ENCODE measurements around the gene ZNF195. TPM values are rescaled to one million over a fixed set of nuclear protein-coding genes. Genes with fewer than 3 reads are reported as not detected.
"Not testable (repeated sequence)": the region's sequence is repeated elsewhere in the genome, so short reads cannot be mapped to it uniquely, and the experiment has no call there.

ZNF195 gene
- polyA plus RNA-seq, 1 of the 3 experiments (the other 2 are of a cell fraction), result 13.2 TPM

DNA sequence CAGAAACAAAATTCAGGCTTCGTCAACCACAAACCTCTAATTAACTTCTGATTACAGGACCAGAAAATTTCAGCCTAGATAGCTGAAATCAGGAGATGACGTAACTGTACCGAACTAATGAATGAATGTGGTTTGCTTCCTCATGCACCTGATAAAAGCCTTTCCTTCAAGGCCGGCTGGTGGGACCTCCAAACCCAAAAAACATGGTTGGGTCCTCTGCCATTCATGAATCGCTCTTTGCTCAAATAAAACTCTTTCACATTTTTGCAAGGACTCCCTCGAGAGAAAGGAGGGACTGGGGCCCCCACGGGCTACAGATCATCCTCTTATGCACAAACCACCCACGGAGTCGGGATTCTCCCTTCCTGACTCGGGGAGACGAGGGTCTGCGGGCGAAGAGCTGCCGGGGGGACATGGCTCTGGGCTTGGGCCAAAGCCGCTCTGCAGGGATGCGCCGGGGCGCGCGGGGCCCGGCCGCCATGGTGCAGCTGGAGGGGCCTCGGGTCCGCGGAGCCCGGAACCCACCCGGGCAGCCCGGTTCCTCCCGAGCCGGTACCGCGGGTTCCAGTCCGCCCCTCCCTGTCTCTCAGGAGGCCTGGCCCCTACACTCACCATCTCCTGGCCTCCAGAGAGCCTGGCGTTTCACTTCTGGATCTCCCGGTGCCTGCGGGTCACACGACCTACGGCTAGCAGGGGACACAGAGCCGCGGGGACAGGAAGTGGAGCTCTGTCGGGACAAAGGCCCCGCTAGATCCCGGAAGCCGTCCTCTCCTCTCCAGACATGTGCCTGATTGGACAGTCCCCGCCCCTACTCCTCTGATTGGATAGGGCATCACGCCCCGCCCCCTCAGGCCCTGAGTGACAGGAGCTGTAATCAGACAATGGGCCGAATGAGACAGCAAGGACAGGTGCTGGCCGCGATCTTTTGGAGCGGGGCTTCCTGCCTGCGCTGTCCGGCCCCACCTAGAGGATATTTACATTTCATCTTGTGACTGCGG, at the start of gene ZNF195 (continued):
- TF ChIP-seq ZBTB33 (IDR thresholded peaks at IDR 0.05; ENCODE audit: borderline replicate concordance, low read depth) (no peak), USF1 (IDR thresholded peaks at IDR 0.05; ENCODE audit: borderline replicate concordance, low read depth) (no peak; the same call in 1 of the 2 replicates), TAF1 (IDR thresholded peaks at IDR 0.05; ENCODE audit: borderline replicate concordance, low read depth, low read length) (peak; percentile 87), RAD21 (IDR thresholded peaks at IDR 0.05; ENCODE audit: low read length) (peak; percentile 15; the same call in 1 of the 2 replicates), EP300 (IDR thresholded peaks at IDR 0.05; ENCODE audit: borderline replicate concordance in 1 of 2, low read depth in 1 of 2, low read length in 1 of 2) (0 out of 4 replicates have a peak, but pooled peaks of 1 of the 2 experiments have one; percentile 24), MXI1 (IDR thresholded peaks at IDR 0.05; ENCODE audit: low read depth, low read length) (peak; percentile 91), SMC3 (IDR thresholded peaks at IDR 0.05; ENCODE audit: low read depth, low read length) (no peak), CTCF (IDR thresholded peaks at IDR 0.05) (no peak), POLR2AphosphoS5 (IDR thresholded peaks at IDR 0.05; ENCODE audit: low read depth, low read length) (peak; percentile 96)

DNA sequence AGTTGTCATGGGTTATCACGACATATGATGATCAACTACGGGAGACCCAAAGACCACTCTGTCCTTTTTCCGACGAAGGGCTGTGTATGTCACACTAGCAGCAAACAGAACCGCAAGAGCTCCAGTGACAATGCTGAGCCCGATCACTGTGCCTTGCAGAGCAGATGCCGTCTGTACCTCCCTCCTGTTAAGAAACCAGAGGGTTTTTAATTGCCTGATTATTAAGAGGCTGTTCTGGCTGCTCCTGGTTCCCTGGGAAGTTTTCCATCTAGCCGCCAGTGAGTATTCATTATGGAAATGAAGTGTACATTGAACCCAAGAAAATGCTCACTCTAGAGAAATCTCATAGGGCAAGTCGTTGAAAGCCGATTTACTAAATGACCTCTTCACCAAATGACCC, 49.1 kb upstream of the ZNF195 start:
- POLR2A ChIA-PET; H4K20me1 ChIP-seq (ENCODE audit: insufficient read depth); H3K9me3 ChIP-seq; H3K27ac ChIP-seq (ENCODE audit: low read depth in 2 of 2, low read length in 1 of 2); H3K4me2 ChIP-seq; H3K4me1 ChIP-seq (ENCODE audit: control insufficient read depth in 1 of 2, insufficient read depth in 2 of 2, low read depth in 1 of 2, low read length in 1 of 2); H2AFZ ChIP-seq (ENCODE audit: low read depth); H3K36me3 ChIP-seq (replicated peaks in 1 of 2; ENCODE audit: control insufficient read depth in 1 of 2, insufficient read depth in 2 of 2, low read length in 1 of 2); H3K9me2 ChIP-seq; H3F3A ChIP-seq (replicated peaks; ENCODE audit: insufficient read depth); H3K9ac ChIP-seq; H3K79me2 ChIP-seq (ENCODE audit: insufficient read depth); CTCF ChIA-PET; H3K4me3 ChIP-seq (ENCODE audit: low read depth in 2 of 2, low read length in 1 of 2): not testable (repeated sequence)
- 40% methylated on average over 9 of the region's 10 CpGs for WGBS (ENCODE audit: low lambda C conversion rate)
- H3K27me3 ChIP-seq (ENCODE audit: insufficient read depth), result peaks cover 15% of the 10 kb centered on the region; the same call in 1 of the 2 replicates
- DNase-seq, result peak; percentile 14

DNA sequence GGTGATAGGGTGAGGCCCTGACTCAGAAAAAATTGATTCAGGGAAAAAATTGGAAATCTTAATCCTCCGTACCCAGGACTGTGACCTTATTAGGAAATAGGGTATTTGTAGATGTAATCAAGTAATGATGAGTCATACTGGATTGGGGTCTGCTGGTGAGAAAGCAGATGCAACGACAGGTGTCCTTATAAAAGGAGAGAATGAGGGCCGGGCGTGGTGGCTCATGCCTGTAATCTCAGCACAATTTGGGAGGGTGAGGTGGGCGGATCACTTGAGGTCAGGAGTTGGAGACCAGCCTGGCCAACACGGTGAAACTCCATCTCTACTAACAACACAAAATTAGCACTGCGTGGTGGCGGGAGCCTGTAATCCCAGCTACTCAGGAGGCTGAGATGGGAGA, 47.6 kb upstream of the ZNF195 start:
- H3K9me3 ChIP-seq; POLR2A ChIA-PET; H3K4me3 ChIP-seq (ENCODE audit: low read depth in 2 of 2, low read length in 1 of 2); H3F3A ChIP-seq (replicated peaks; ENCODE audit: insufficient read depth); DNase-seq; H4K20me1 ChIP-seq (ENCODE audit: insufficient read depth); H3K9me2 ChIP-seq; H3K36me3 ChIP-seq (replicated peaks in 1 of 2; ENCODE audit: control insufficient read depth in 1 of 2, insufficient read depth in 2 of 2, low read length in 1 of 2); H2AFZ ChIP-seq (ENCODE audit: low read depth); H3K79me2 ChIP-seq (ENCODE audit: insufficient read depth); H3K9ac ChIP-seq; CTCF ChIA-PET; H3K4me1 ChIP-seq (ENCODE audit: control insufficient read depth in 1 of 2, insufficient read depth in 2 of 2, low read depth in 1 of 2, low read length in 1 of 2); H3K27ac ChIP-seq (ENCODE audit: low read depth in 2 of 2, low read length in 1 of 2); H3K4me2 ChIP-seq: not testable (repeated sequence)
- peaks cover 15% of the 10 kb centered on the region; the same call in 1 of the 2 replicates for H3K27me3 ChIP-seq (ENCODE audit: insufficient read depth)
- WGBS (ENCODE audit: low lambda C conversion rate), result 70% methylated on average over 8 of the region's 8 CpGs

GRCh38 chr11:3423928-3424327, 45.0 kb upstream of the ZNF195 start:
- H3K9me3 ChIP-seq; DNase-seq; POLR2A ChIA-PET; H3K27me3 ChIP-seq (ENCODE audit: insufficient read depth); H3K9me2 ChIP-seq; H3K79me2 ChIP-seq (ENCODE audit: insufficient read depth); CTCF ChIA-PET; H4K20me1 ChIP-seq (ENCODE audit: insufficient read depth); H3F3A ChIP-seq (replicated peaks; ENCODE audit: insufficient read depth); H3K4me1 ChIP-seq (ENCODE audit: control insufficient read depth in 1 of 2, insufficient read depth in 2 of 2, low read depth in 1 of 2, low read length in 1 of 2); H3K27ac ChIP-seq (ENCODE audit: low read depth in 2 of 2, low read length in 1 of 2); H3K36me3 ChIP-seq (replicated peaks in 1 of 2; ENCODE audit: control insufficient read depth in 1 of 2, insufficient read depth in 2 of 2, low read length in 1 of 2); H3K9ac ChIP-seq: not testable (repeated sequence)
- Histone ChIP-seq H2AFZ (ENCODE audit: low read depth) (peak overlapping the region; percentile 72; the same call in 1 of the 2 replicates), H3K4me2 (peak overlapping the region; percentile 91; the same call in 1 of the 2 replicates), H3K4me3 (ENCODE audit: low read depth in 2 of 2, low read length in 1 of 2) (peak overlapping the region in 1 of 2 experiments; percentile 64; a peak in 2 of 4 replicates)
- 74% methylated on average over 5 of the region's 5 CpGs for WGBS (ENCODE audit: low lambda C conversion rate)

Data from SK-N-SH (cell line).